ENCODE results near the gene ZFC3H1.

- TF ChIP-seq CTCF (IDR thresholded peaks at IDR 0.05; ENCODE audit: insufficient read depth, low read length) (no peak), POLR2AphosphoS5 (IDR thresholded peaks at IDR 0.05; ENCODE audit: low read depth) (no peak)
These were observed 36.1 kb downstream of the ZFC3H1 start for GRCh38 chr12:71627438-71628002.

All from HL-60 (cell line).